ENCODE measurements around the gene SLC25A19. TPM values are rescaled to one million over a fixed set of nuclear protein-coding genes. Genes with fewer than 3 reads are reported as not detected.

The SLC25A19 gene
- total and polyA plus RNA-seq, 2 of the 8 experiments (the other 6 are each of a cell fraction or from before 2014, with no cell fraction given) = 28.6 to 32.6 TPM

DNA sequence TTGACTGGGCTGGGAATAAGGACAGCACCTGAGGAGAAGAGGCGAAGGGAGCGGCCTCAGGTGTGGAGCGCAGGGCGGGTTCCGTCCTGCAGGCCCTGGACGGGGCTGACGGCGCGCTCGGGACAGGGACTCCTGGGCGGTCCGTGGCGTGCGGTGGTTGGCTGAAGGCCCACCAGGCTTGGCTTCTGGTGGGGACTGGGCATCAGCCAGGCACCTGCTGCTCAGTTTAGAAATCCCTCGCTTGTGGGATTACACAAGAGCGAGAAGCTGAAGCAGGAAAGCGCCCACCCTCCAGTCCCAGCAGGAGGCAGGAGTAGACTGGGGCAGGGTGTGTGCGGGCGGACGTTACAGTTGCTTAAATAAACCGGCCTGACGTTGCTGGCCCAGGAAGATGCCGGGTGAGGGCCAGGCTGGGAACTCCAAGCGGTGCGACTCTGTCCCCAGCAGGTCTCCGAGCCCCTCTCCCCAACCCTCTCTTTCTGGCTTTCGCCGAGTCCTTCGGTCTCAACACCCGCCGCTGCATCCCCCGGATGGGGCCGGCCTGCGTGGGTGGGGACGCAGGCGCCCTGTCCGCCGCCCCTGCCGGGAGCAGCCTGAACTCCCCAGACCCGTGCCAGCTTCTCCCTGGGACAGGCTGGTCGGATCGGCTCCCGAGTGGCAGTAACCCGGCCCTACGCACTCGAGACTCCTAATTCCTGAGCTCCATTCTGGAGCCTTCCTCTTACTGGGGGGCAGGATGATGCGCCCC, 18.8 kb downstream of the SLC25A19 start:
- H2BK20ac ChIP-seq (ENCODE audit: low read length) = no peak overlapping the region
- H3K23me2 ChIP-seq (ENCODE audit: low read depth, low read length) = peaks cover 15% of the 10 kb centered on the region
- H3K79me1 ChIP-seq (ENCODE audit: low read depth, low read length) = no peaks in the 10 kb centered on the region
- peak overlapping the region; percentile 84 to 91 (median 87) for H3K4me3 ChIP-seq (ENCODE audit: extremely low read depth in 1 of 4, insufficient read depth in 2 of 4, low read depth in 3 of 4, low read length in 4 of 4)
- WGBS, 2 experiments (ENCODE audit: extremely low coverage in 1 of 2, insufficient coverage in 1 of 2, insufficient read length in 1 of 2, insufficient replicate concordance in 2 of 2, low coverage in 1 of 2, low lambda C conversion rate in 2 of 2, missing lambda C conversion rate in 1 of 2) = 4% methylated on average over 47 of the region's 47 CpGs; no CpG with 5 or more reads in 1 of the 2 experiments
- no peaks in the 10 kb centered on the region for H3K27me3 ChIP-seq (replicated peaks in 1 of 4; ENCODE audit: control insufficient read depth in 3 of 4, extremely low read depth in 1 of 4, insufficient read depth in 3 of 4, low read length in 3 of 4)
- peak overlapping the region; percentile 63; the same call in 1 of the 2 replicates for H2BK5ac ChIP-seq (ENCODE audit: low read depth, low read length)
- H3K4ac ChIP-seq (replicated peaks; ENCODE audit: insufficient read length, low read depth, low read length) = no peak overlapping the region
- H3K9me3 ChIP-seq (ENCODE audit: insufficient read depth in 2 of 2, low read depth in 1 of 2, low read length in 1 of 2) = no peaks in the 10 kb centered on the region
- no peak overlapping the region for H2BK15ac ChIP-seq (ENCODE audit: low read length)
- H3K27ac ChIP-seq (ENCODE audit: low read depth, low read length) = peak overlapping the region; percentile 21; the same call in 1 of the 2 replicates
- no peak overlapping the region for H2AK5ac ChIP-seq (ENCODE audit: low read depth, low read length)
- no peak overlapping the region for H4K5ac ChIP-seq (ENCODE audit: insufficient read length, low read depth, low read length)
- FAIRE-seq (no peak), DNase-seq (ENCODE audit: low read depth in 1 of 2, low spot score in 2 of 2) (peak in 1 of 2 experiments; percentile 81)
- H4K20me1 ChIP-seq (replicated peaks in 1 of 2; ENCODE audit: control insufficient read depth in 1 of 2, insufficient read depth in 2 of 2, low read length in 2 of 2) = peaks cover 4 to 7% of the 10 kb centered on the region in 2 experiments
- peak overlapping the region; percentile 81 for H3K18ac ChIP-seq (ENCODE audit: extremely low read depth, low read length)
- H2AFZ ChIP-seq (ENCODE audit: low read length) = peak overlapping the region; percentile 8; the same call in 1 of the 2 replicates
- H3K4me2 ChIP-seq (ENCODE audit: insufficient read depth in 1 of 2, low read depth in 2 of 2, low read length in 2 of 2) = peak overlapping the region; percentile 70 to 94
- peak overlapping the region; percentile 42 for H3K56ac ChIP-seq (replicated peaks; ENCODE audit: insufficient read length, low read depth, low read length)
- H3K9ac ChIP-seq (replicated peaks in 1 of 4; ENCODE audit: extremely low read depth in 1 of 4, low read depth in 3 of 4, low read length in 3 of 4) = peak overlapping the region; percentile 22 to 71 (median 44); a peak in 6 of 7 replicates
- ChIA-PET CTCF (ENCODE audit: partially characterized antibody) (interaction anchor here (0.6 to 21.2 kb wide), 47 partner anchors 9 to 636 kb away, joined by 3 to 369 read pairs (median 4); partner anchors contain the start of genes GGA3, GRB2, MRPS7 and NT5C), POLR2A (ENCODE audit: partially characterized antibody) (interaction anchor here (0.6 to 6.7 kb wide), 23 partner anchors 9 to 1066 kb away, joined by 3 to 62 read pairs (median 4); partner anchors contain the start of genes GGA3, GRB2, MRPS7 and SLC25A19)
- H2BK12ac ChIP-seq (ENCODE audit: low read depth, low read length) = no peak overlapping the region
- peaks cover 10 to 22% (median 14%) of the 10 kb centered on the region in 4 experiments for H3K36me3 ChIP-seq (ENCODE audit: control insufficient read depth in 2 of 4, insufficient read depth in 4 of 4, low read length in 3 of 4)
- no peaks in the 10 kb centered on the region for H3K79me2 ChIP-seq (ENCODE audit: control insufficient read depth in 1 of 2, insufficient read depth in 2 of 2, low read length in 2 of 2)
- H2BK120ac ChIP-seq (replicated peaks; ENCODE audit: low read depth, low read length) = no peak overlapping the region
- peaks cover 0 to 9% (median 7%) of the 10 kb centered on the region in 4 experiments; a peak in 4 of 7 replicates for H3K4me1 ChIP-seq (replicated peaks in 1 of 4; ENCODE audit: control insufficient read depth in 3 of 4, insufficient read depth in 4 of 4, low read length in 3 of 4)
- H3K14ac ChIP-seq (ENCODE audit: insufficient read length) = no peak overlapping the region
- no peak overlapping the region for H3K23ac ChIP-seq (ENCODE audit: insufficient read length)
- H4K8ac ChIP-seq (ENCODE audit: extremely low read depth, insufficient read depth, low read length) = peak overlapping the region; percentile 88
- no peak overlapping the region for H4K91ac ChIP-seq (replicated peaks; ENCODE audit: insufficient read length, low read length)
- TF ChIP-seq CBX8 (IDR thresholded peaks at IDR 0.05; ENCODE audit: borderline replicate concordance, low read depth, low read length) = no peak
- TF ChIP-seq RBBP5 (IDR thresholded peaks at IDR 0.05; ENCODE audit: borderline replicate concordance, low read depth, low read length) = 0 out of 2 replicates have a peak, but pooled peaks have one; percentile 54
- peak; percentile 45; the same call in 1 of the 2 replicates for TF ChIP-seq CEBPB (IDR thresholded peaks at IDR 0.05; ENCODE audit: low read depth, low read length)
- TF ChIP-seq CHD2 (IDR thresholded peaks at IDR 0.05; ENCODE audit: low read length) = no peak
- TF ChIP-seq, protein P1, sequence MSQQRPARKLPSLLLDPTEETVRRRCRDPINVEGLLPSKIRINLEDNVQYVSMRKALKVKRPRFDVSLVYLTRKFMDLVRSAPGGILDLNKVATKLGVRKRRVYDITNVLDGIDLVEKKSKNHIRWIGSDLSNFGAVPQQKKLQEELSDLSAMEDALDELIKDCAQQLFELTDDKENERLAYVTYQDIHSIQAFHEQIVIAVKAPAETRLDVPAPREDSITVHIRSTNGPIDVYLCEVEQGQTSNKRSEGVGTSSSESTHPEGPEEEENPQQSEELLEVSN (IDR thresholded peaks at IDR 0.05) = 0 out of 2 replicates have a peak, but pooled peaks have one; percentile 17
- no peak for TF ChIP-seq NRF1 (IDR thresholded peaks at IDR 0.05; ENCODE audit: low read depth, low read length)
- peak; percentile 82 for TF ChIP-seq EGR1 (IDR thresholded peaks at IDR 0.05; ENCODE audit: borderline replicate concordance, low read depth, low read length)
- TF ChIP-seq NANOG (IDR thresholded peaks at IDR 0.05; ENCODE audit: insufficient read depth, low read depth, low read length, poor library complexity, severe bottlenecking) = no peak
- TF ChIP-seq POLR2A (IDR thresholded peaks at IDR 0.05; ENCODE audit: control extremely low read depth in 1 of 2, low read depth in 2 of 2, low read length in 2 of 2) = peak in 1 of 2 experiments; percentile 28; a peak in 1 of 3 replicates
- TF ChIP-seq BRCA1 (IDR thresholded peaks at IDR 0.05; ENCODE audit: low read depth, low read length) = no peak
- TF ChIP-seq TEAD4 (IDR thresholded peaks at IDR 0.05; ENCODE audit: low read depth, low read length) = no peak
- 0 out of 2 replicates have a peak, but pooled peaks have one; percentile 6 for TF ChIP-seq CREB1 (IDR thresholded peaks at IDR 0.05)
